SK-N-SH (cell line): Measurements from ENCODE around the gene SLC7A11. TPM values are rescaled to one million over a fixed set of nuclear protein-coding genes. Genes with fewer than 3 reads are reported as not detected.

Source experiments
- CTCF ChIA-PET: fragments of 300-600, 350-600 bp; formaldehyde crosslinking; extraction: SDS; loops from one replicate; lab custom pipeline; 2021; lab: Yijun Ruan, JAX
- POLR2A ChIA-PET: fragments of 350-600 bp; sonication (Branson Sonifier 250); formaldehyde crosslinking; extraction: SDS; loops from one replicate; lab custom pipeline; 2020; ENCODE audit warnings: antibody characterized with exemption, inconsistent platforms; lab: Yijun Ruan, JAX
- DNase-seq: peaks from one replicate; pipeline ENCODE4 v3.0.0; 2012
- H2AFZ ChIP-seq: fragments of 200-600 bp; sonication (generic); 2 replicates; pipeline ENCODE4 v1.8.1; 2016; ENCODE audit warnings: antibody characterized with exemption, mild to moderate bottlenecking, low read depth
- H3F3A ChIP-seq: fragments of 200-600 bp; sonication (generic); replicated peaks from 2 replicates; pipeline ENCODE3; 2016; ENCODE audit warnings: antibody characterized with exemption, mild to moderate bottlenecking; ENCODE audit not compliant: insufficient read depth
- H3K27ac ChIP-seq, 2 experiments: fragments of 200-500 bp in 1 of 2; fragments of 200-600 bp in 1 of 2; sonication (Bioruptor generic) in 1 of 2; sonication (generic), shearing (Covaris generic) in 1 of 2; 2 replicates each; pipeline versions ENCODE4 v1.5.1 to v1.6.1; 2014 to 2016; ENCODE audit warnings: low read depth in 2 of 2, inconsistent platforms in 1 of 2, low read length in 1 of 2, mild to moderate bottlenecking in 1 of 2, mixed read lengths in 1 of 2
- H3K27me3 ChIP-seq: fragments of 200-600 bp; sonication (generic), shearing (Covaris generic); 2 replicates; pipeline ENCODE4 v1.6.1; 2016; ENCODE audit warnings: mixed run types; ENCODE audit not compliant: insufficient read depth
- H3K36me3 ChIP-seq, 2 experiments: fragments of 200-500 bp in 1 of 2; fragments of 200-600 bp in 1 of 2; sonication (Bioruptor generic) in 1 of 2; sonication (generic) in 1 of 2; replicated peaks in 1 of 2; 2 replicates each; pipeline versions ENCODE3 to v1.5.1; 2014 to 2016; ENCODE audit warnings: low read length in 1 of 2, mild to moderate bottlenecking in 1 of 2; ENCODE audit not compliant: insufficient read depth in 2 of 2, control insufficient read depth in 1 of 2
- H3K4me1 ChIP-seq, 2 experiments: fragments of 200-500 bp in 1 of 2; fragments of 200-600 bp in 1 of 2; sonication (Bioruptor generic) in 1 of 2; sonication (generic), shearing (Covaris generic) in 1 of 2; 2 replicates each; pipeline versions ENCODE4 v1.5.1 to v1.6.1; 2014 to 2016; ENCODE audit warnings: low read depth in 1 of 2, low read length in 1 of 2, mixed run types in 1 of 2; ENCODE audit not compliant: insufficient read depth in 2 of 2, control insufficient read depth in 1 of 2
- H3K4me2 ChIP-seq: fragments of 200-600 bp; sonication (generic), shearing (Covaris generic); 2 replicates; pipeline ENCODE4 v1.6.1; 2017; ENCODE audit warnings: mixed run types
- H3K4me3 ChIP-seq, 2 experiments: fragments of 200-500 bp in 1 of 2; fragments of 200-600 bp in 1 of 2; sonication (Bioruptor generic) in 1 of 2; sonication (generic), shearing (Covaris generic) in 1 of 2; 2 replicates each; pipeline versions ENCODE4 v1.5.1 to v1.8.1; 2014 to 2016; ENCODE audit warnings: low read depth in 2 of 2, inconsistent platforms in 1 of 2, low read length in 1 of 2, mild to moderate bottlenecking in 1 of 2, mixed read lengths in 1 of 2, moderate library complexity in 1 of 2
- H3K79me2 ChIP-seq: fragments of 200-600 bp; sonication (generic); 2 replicates; pipeline ENCODE4 v1.8.1; 2017; ENCODE audit warnings: mild to moderate bottlenecking; ENCODE audit not compliant: insufficient read depth
- H3K9ac ChIP-seq: fragments of 200-600 bp; sonication (generic); 2 replicates; pipeline ENCODE4 v1.6.1; 2017; ENCODE audit warnings: mixed run types
- H3K9me2 ChIP-seq: fragments of 200-600 bp; sonication (generic); 2 replicates; pipeline ENCODE4 v1.6.1; 2017; ENCODE audit warnings: mixed run types
- H3K9me3 ChIP-seq: fragments of 200-600 bp; sonication (generic); 2 replicates; pipeline ENCODE4 v1.6.1; 2017; ENCODE audit warnings: mixed run types, mild to moderate bottlenecking, moderate library complexity
- H4K20me1 ChIP-seq: fragments of 200-600 bp; sonication (generic); 2 replicates; pipeline ENCODE4 v1.6.1; 2017; ENCODE audit warnings: mild to moderate bottlenecking, mixed run types; ENCODE audit not compliant: insufficient read depth
- ELF1 ChIP-seq: IDR thresholded peaks from 2 replicates; pipeline ENCODE4 v1.4.0; 2012
- EZH2phosphoT487 ChIP-seq: fragments of 200-600 bp; sonication (generic); IDR thresholded peaks from 2 replicates; pipeline ENCODE4 v1.6.1; 2017; ENCODE audit warnings: low read depth, mixed run types, mild to moderate bottlenecking, antibody characterized with exemption, moderate library complexity, borderline replicate concordance
- FOSL2 ChIP-seq: IDR thresholded peaks from 2 replicates; pipeline ENCODE4 v1.4.0; 2012; ENCODE audit warnings: low read depth, mild to moderate bottlenecking, moderate library complexity, borderline replicate concordance
- FOXM1 ChIP-seq: IDR thresholded peaks from 2 replicates; pipeline ENCODE4 v1.4.0; 2012; ENCODE audit warnings: low read depth, mild to moderate bottlenecking
- JUND ChIP-seq: IDR thresholded peaks from 2 replicates; pipeline ENCODE4 v1.4.0; 2012
- MEF2A ChIP-seq: IDR thresholded peaks from 2 replicates; pipeline ENCODE4 v1.4.0; 2012; ENCODE audit warnings: low read depth, borderline replicate concordance
- NFIC ChIP-seq: IDR thresholded peaks from 2 replicates; pipeline ENCODE4 v1.4.0; 2012; ENCODE audit warnings: borderline replicate concordance
- NRF1 ChIP-seq: IDR thresholded peaks from 2 replicates; pipeline ENCODE4 v1.6.1; 2012; ENCODE audit warnings: low read depth, mild to moderate bottlenecking, low read length
- RFX5 ChIP-seq: IDR thresholded peaks from 2 replicates; pipeline ENCODE4 v1.6.1; 2012; ENCODE audit warnings: mild to moderate bottlenecking, improper control_type of control experiment, low read length
- RXRA ChIP-seq: IDR thresholded peaks from 2 replicates; pipeline ENCODE4 v1.4.0; 2012; ENCODE audit warnings: low read depth, mild to moderate bottlenecking, borderline replicate concordance
- SIN3A ChIP-seq: IDR thresholded peaks from 2 replicates; pipeline ENCODE4 v1.6.1; 2012; ENCODE audit warnings: low read depth, mild to moderate bottlenecking, low read length, moderate library complexity, borderline replicate concordance
- WGBS: methylation state at CpG from one replicate; pipeline ENCODE4 v1.1.6; 2017; ENCODE audit warnings: low lambda C conversion rate; 5-methylcytosine and 5-hydroxymethylcytosine counted together
- polyA plus RNA-seq, 3 experiments: library from polyadenylated mRNA; depleted of rRNA; stranded (reverse); fragments of >200 nt; gene quantifications; 2 replicates each; pipeline ENCODE4 v1.2.3, GENCODE V29; 2012
- TF ChIP-seq, protein P1 (sequence below): IDR thresholded peaks from 2 replicates; pipeline ENCODE4; 2012
- TF ChIP-seq, protein P2 (sequence below): IDR thresholded peaks from 2 replicates; pipeline ENCODE4 v1.6.1; 2012; ENCODE audit warnings: mild to moderate bottlenecking, low read depth, low read length, moderate library complexity
- TF ChIP-seq, protein P3 (sequence below): IDR thresholded peaks from 2 replicates; pipeline ENCODE4 v1.4.0; 2012; ENCODE audit warnings: low read depth, borderline replicate concordance
- TF ChIP-seq, protein P4 (sequence below): fragments of 150-350 bp; IDR thresholded peaks from 2 replicates; pipeline ENCODE4 v1.6.1; 2017; ENCODE audit warnings: antibody characterized with exemption, low read length, low read depth, borderline replicate concordance

SLC7A11 gene
- polyA plus RNA-seq, 1 of the 3 experiments (the other 2 are of a cell fraction): 3.1 TPM

DNA sequence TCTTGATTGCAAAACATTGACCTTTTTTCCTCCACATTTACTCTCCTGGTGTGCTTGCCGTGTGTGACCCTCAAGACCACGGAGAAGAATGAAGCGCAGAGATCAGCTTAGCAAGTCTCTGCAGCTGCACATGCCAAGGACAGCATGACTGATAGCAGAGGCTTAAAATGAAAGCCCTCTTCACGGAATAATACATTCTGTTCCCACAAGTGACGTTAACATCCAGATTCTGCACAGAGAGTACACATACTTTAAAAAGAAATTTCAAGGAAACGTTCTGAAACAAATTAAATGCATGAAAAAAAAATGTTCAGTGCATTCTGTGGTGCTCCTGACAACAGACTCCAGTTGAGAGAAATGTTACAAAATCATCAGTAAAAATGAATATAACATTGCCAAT lies 60.9 kb downstream of the SLC7A11 start (continued):
- TF ChIP-seq FOXM1 (no peak), FOSL2 (no peak), EZH2phosphoT487 (no peak), ELF1 (no peak), MEF2A (no peak), NFIC (no peak)
- TF ChIP-seq, protein P1, sequence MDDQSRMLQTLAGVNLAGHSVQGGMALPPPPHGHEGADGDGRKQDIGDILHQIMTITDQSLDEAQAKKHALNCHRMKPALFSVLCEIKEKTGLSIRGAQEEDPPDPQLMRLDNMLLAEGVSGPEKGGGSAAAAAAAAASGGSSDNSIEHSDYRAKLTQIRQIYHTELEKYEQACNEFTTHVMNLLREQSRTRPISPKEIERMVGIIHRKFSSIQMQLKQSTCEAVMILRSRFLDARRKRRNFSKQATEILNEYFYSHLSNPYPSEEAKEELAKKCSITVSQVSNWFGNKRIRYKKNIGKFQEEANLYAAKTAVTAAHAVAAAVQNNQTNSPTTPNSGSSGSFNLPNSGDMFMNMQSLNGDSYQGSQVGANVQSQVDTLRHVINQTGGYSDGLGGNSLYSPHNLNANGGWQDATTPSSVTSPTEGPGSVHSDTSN: no peak

DNA sequence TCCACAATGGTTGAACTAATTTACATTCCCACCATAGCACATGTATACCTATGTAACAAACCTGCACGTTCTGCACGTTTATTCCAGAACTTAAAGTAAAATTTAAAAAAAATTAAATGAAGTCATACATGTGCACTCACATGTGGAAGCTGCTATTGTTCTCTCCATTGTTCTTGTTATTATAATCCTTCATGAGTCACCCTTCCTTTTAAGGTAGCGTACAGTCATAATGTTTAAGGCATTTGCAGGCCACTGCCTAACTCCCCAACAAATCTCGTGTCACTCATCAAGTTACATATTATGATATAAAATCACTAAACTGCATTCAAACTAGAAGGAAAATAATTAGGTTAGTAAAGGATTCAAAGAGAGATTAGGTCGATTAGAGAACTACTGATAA lies 63.6 kb downstream of the SLC7A11 start:
- Histone ChIP-seq H3K9ac (no peak overlapping the region), H2AFZ (no peak overlapping the region; the same call in 1 of the 2 replicates), H3K9me3 (no peaks in the 10 kb centered on the region), H3K27me3 (no peaks in the 10 kb centered on the region), H3K4me2 (no peak overlapping the region), H3K4me3 (no peak overlapping the region), H3F3A (peaks cover 4% of the 10 kb centered on the region), H3K36me3 (peaks cover 12 to 30% of the 10 kb centered on the region in 2 experiments), H3K9me2 (no peaks in the 10 kb centered on the region), H3K79me2 (no peaks in the 10 kb centered on the region), H3K27ac (no peak overlapping the region), H3K4me1 (peaks cover 0 to 5% of the 10 kb centered on the region in 2 experiments; a peak in 2 of 4 replicates), H4K20me1 (no peaks in the 10 kb centered on the region)
- CTCF ChIA-PET: interaction anchor here (0.7 to 1.0 kb wide), 2 partner anchors 88 to 692 kb away, joined by 3 read pairs; no protein-coding TSS in a partner anchor
- no peak for DNase-seq
- 73% methylated on average over 5 of the region's 5 CpGs for WGBS
- POLR2A ChIA-PET: no interaction called here
- TF ChIP-seq JUND (0 out of 2 replicates have a peak, but pooled peaks have one; percentile 12), SIN3A (no peak), FOSL2 (peak; percentile 23; the same call in 1 of the 2 replicates)

DNA sequence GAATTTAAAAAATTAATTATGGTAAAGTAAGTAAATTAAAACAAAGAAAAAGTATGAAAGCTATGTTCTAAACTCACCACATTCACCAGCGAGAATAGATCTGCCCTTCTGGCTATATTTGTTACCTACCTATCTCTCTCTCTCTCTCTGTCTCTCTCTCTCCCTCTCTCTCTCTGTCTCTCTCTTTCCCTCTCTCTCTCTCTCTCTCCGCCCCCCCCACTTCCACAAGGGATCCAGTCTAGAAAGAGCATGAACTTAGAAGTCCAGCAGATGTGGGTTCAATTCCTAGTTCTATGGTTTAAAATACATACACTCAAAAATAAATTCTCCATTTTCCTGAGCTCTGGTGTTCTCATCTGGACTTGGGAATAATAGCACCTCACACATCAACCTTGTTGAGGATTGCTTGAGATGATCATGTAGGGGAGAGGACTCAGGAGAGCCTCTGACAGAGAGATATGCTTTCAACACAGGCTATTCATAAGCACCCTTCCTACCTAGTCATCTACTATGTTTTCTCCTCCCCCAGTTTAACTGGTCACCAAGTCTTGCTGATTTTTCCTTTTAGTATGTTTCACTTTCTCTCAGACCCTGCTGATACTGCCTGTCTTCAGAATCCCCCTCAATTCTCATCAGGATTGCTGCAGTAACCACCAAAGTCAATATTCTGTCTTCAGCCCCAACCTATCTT lies 64.7 kb downstream of the SLC7A11 start:
- Histone ChIP-seq H3K79me2 (no peaks in the 10 kb centered on the region), H3K4me1 (peaks cover 0 to 3% of the 10 kb centered on the region in 2 experiments; a peak in 1 of 4 replicates), H3K27me3 (no peaks in the 10 kb centered on the region), H3K9ac (no peak overlapping the region), H4K20me1 (no peaks in the 10 kb centered on the region), H3K4me3 (no peak overlapping the region), H3K27ac (no peak overlapping the region), H3K9me3 (no peaks in the 10 kb centered on the region), H3F3A (peaks cover 2% of the 10 kb centered on the region), H3K4me2 (no peak overlapping the region), H3K36me3 (peaks cover 12 to 30% of the 10 kb centered on the region in 2 experiments), H3K9me2 (no peaks in the 10 kb centered on the region), H2AFZ (no peak overlapping the region)
- ChIA-PET POLR2A (no interaction called here), CTCF (no interaction called here)
- no peak for DNase-seq
- no peak for TF ChIP-seq NFIC
- TF ChIP-seq FOSL2: no peak
- no peak for TF ChIP-seq RFX5
- no peak for TF ChIP-seq EZH2phosphoT487
- TF ChIP-seq, protein P2, sequence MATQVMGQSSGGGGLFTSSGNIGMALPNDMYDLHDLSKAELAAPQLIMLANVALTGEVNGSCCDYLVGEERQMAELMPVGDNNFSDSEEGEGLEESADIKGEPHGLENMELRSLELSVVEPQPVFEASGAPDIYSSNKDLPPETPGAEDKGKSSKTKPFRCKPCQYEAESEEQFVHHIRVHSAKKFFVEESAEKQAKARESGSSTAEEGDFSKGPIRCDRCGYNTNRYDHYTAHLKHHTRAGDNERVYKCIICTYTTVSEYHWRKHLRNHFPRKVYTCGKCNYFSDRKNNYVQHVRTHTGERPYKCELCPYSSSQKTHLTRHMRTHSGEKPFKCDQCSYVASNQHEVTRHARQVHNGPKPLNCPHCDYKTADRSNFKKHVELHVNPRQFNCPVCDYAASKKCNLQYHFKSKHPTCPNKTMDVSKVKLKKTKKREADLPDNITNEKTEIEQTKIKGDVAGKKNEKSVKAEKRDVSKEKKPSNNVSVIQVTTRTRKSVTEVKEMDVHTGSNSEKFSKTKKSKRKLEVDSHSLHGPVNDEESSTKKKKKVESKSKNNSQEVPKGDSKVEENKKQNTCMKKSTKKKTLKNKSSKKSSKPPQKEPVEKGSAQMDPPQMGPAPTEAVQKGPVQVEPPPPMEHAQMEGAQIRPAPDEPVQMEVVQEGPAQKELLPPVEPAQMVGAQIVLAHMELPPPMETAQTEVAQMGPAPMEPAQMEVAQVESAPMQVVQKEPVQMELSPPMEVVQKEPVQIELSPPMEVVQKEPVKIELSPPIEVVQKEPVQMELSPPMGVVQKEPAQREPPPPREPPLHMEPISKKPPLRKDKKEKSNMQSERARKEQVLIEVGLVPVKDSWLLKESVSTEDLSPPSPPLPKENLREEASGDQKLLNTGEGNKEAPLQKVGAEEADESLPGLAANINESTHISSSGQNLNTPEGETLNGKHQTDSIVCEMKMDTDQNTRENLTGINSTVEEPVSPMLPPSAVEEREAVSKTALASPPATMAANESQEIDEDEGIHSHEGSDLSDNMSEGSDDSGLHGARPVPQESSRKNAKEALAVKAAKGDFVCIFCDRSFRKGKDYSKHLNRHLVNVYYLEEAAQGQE: no peak
- TF ChIP-seq NRF1: no peak
- TF ChIP-seq, protein P3, sequence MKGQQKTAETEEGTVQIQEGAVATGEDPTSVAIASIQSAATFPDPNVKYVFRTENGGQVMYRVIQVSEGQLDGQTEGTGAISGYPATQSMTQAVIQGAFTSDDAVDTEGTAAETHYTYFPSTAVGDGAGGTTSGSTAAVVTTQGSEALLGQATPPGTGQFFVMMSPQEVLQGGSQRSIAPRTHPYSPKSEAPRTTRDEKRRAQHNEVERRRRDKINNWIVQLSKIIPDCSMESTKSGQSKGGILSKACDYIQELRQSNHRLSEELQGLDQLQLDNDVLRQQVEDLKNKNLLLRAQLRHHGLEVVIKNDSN: no peak
- no peak for TF ChIP-seq RXRA
- TF ChIP-seq, protein P4, sequence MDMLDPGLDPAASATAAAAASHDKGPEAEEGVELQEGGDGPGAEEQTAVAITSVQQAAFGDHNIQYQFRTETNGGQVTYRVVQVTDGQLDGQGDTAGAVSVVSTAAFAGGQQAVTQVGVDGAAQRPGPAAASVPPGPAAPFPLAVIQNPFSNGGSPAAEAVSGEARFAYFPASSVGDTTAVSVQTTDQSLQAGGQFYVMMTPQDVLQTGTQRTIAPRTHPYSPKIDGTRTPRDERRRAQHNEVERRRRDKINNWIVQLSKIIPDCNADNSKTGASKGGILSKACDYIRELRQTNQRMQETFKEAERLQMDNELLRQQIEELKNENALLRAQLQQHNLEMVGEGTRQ: no peak
- WGBS: 93% methylated on average over 2 of the region's 2 CpGs
